GM12878 (cell line): ENCODE data around the gene MNAT1. TPM values are rescaled to one million over a fixed set of nuclear protein-coding genes. Genes with fewer than 3 reads are reported as not detected.

ENCODE experiments used
- ATAC-seq: fragments of 200-7000 bp; cut with Tn5 transposase; 3 replicates; pipeline ENCODE4 v1.9.1; 2020; ENCODE audit warnings: mild to moderate bottlenecking, moderate library complexity
- BruUV-seq: library from RNA; stranded (reverse); fragments of 400-500 nt; replicated peaks from 2 replicates; lab custom pipeline; 2021; lab: Mats Ljungman, UMichigan
- CTCF ChIA-PET: fragments of 300-600 bp; sonication (Branson Sonifier 250); formaldehyde crosslinking; extraction: SDS; loops from one replicate; lab custom pipeline; 2021; ENCODE audit warnings: inconsistent platforms; lab: Yijun Ruan, JAX
- POLR2A ChIA-PET: fragments of 350-600 bp; formaldehyde crosslinking; extraction: SDS; loops from one replicate; lab custom pipeline; 2021; ENCODE audit warnings: inconsistent platforms; lab: Charles Lee
- RAD21 ChIA-PET: fragments of 300-600 bp; sonication (Branson Sonifier 250); formaldehyde crosslinking; loops from one replicate; lab custom pipeline; 2023; ENCODE audit warnings: antibody characterized with exemption; ENCODE audit not compliant: unreplicated experiment; lab: Charles Lee
- SMC1A ChIA-PET: fragments of 300-600 bp; sonication (Branson Sonifier 250); formaldehyde crosslinking; loops from one replicate; lab custom pipeline; 2023; ENCODE audit not compliant: unreplicated experiment, uncharacterized antibody; lab: Charles Lee
- DNase-seq: peaks from one replicate; pipeline ENCODE4 v3.0.0-alpha.2; 2011; ENCODE audit warnings: low read depth, low spot score
- FAIRE-seq: peaks from 3 replicates; lab custom pipeline; 2011; peaks lifted over from hg19 to GRCh38; lab: Jason Lieb, UNC
- H2AFZ ChIP-seq: 2 replicates; pipeline ENCODE4 v1.6.0; 2011; ENCODE audit warnings: low read depth, low read length, control low read depth; ENCODE audit not compliant: control insufficient read depth
- H3K27ac ChIP-seq: 2 replicates; pipeline ENCODE4 v1.5.1; 2011; ENCODE audit warnings: control low read depth; ENCODE audit not compliant: control insufficient read depth, insufficient read depth
- H3K27me3 ChIP-seq, 2 experiments: replicated peaks in 1 of 2; 2 replicates each; pipeline versions ENCODE4 v1.6.0 to v1.6.1; 2011; ENCODE audit warnings: low read length in 1 of 2; ENCODE audit not compliant: control insufficient read depth in 2 of 2, insufficient read depth in 2 of 2
- H3K36me3 ChIP-seq, 2 experiments: 2 replicates each; pipeline ENCODE4 v1.5.1; 2011; ENCODE audit warnings: low read length in 1 of 2; ENCODE audit not compliant: control insufficient read depth in 2 of 2, insufficient read depth in 2 of 2
- H3K4me1 ChIP-seq: 2 replicates; pipeline ENCODE4 v1.6.1; 2011; ENCODE audit warnings: mild to moderate bottlenecking, low read length, moderate library complexity, mixed read lengths; ENCODE audit not compliant: control insufficient read depth, insufficient read depth
- H3K4me2 ChIP-seq: 2 replicates; pipeline ENCODE4 v1.6.0; 2011; ENCODE audit warnings: control low read depth; ENCODE audit not compliant: control insufficient read depth, insufficient read depth
- H3K4me3 ChIP-seq: fragments of 200-600 bp; sonication (generic); 2 replicates; pipeline ENCODE4 v1.5.1; 2016
- H3K79me2 ChIP-seq: 2 replicates; pipeline ENCODE4 v1.6.0; 2011; ENCODE audit warnings: low read length; ENCODE audit not compliant: control insufficient read depth, insufficient read depth
- H3K9ac ChIP-seq: 2 replicates; pipeline ENCODE4 v1.8.0; 2011; ENCODE audit warnings: low read length, control low read depth, mixed read lengths; ENCODE audit not compliant: control insufficient read depth, insufficient read depth
- H3K9me3 ChIP-seq: replicated peaks from 3 replicates; pipeline ENCODE4 v1.5.1; 2011; ENCODE audit warnings: mild to moderate bottlenecking, low read length; ENCODE audit not compliant: control insufficient read depth, insufficient read depth
- H4K20me1 ChIP-seq: 2 replicates; pipeline ENCODE4 v1.6.0; 2011; ENCODE audit not compliant: control insufficient read depth, insufficient read depth
- CHD1 ChIP-seq: IDR thresholded peaks from 2 replicates; pipeline ENCODE4 v1.6.1; 2012; ENCODE audit warnings: low read depth, low read length, improper control_type of control experiment
- CTCF ChIP-seq, 3 experiments: IDR thresholded peaks in 2 of 3; conservative IDR thresholded peaks in 1 of 3; 2 replicates each; pipeline ENCODE4 v1.5.1; 2011; ENCODE audit warnings: low read depth in 3 of 3, low read length in 3 of 3, mild to moderate bottlenecking in 3 of 3, control low read depth in 2 of 3, moderate library complexity in 2 of 3, inconsistent platforms in 1 of 3, mixed read lengths in 1 of 3; ENCODE audit not compliant: control insufficient read depth in 2 of 3, insufficient read depth in 1 of 3; ENCODE audit errors: extremely low read depth in 1 of 3
- ESRRA ChIP-seq: IDR thresholded peaks from 2 replicates; pipeline ENCODE4 v1.6.1; 2012; ENCODE audit warnings: mild to moderate bottlenecking, low read length, improper control_type of control experiment
- IKZF1 ChIP-seq: fragments of 450-650 bp; conservative IDR thresholded peaks from 2 replicates; pipeline ENCODE4 v1.6.1; 2017; ENCODE audit warnings: antibody characterized with exemption, mild to moderate bottlenecking
- MTA3 ChIP-seq: IDR thresholded peaks from 2 replicates; pipeline ENCODE4 v1.6.1; 2012; ENCODE audit warnings: low read length, inconsistent platforms, borderline replicate concordance
- MXI1 ChIP-seq: fragments of 150-350 bp; IDR thresholded peaks from 2 replicates; pipeline ENCODE4 v1.6.1; 2011; ENCODE audit warnings: low read depth, mild to moderate bottlenecking, inconsistent platforms, low read length, improper control_type of control experiment
- MYC ChIP-seq: IDR thresholded peaks from 2 replicates; pipeline ENCODE4 v1.6.1; 2011; ENCODE audit warnings: mild to moderate bottlenecking, low read length, moderate library complexity, inconsistent platforms; ENCODE audit not compliant: insufficient read depth, insufficient replicate concordance, insufficient read length, severe bottlenecking
- RFX5 ChIP-seq: IDR thresholded peaks from 2 replicates; pipeline ENCODE4 v1.6.1; 2011; ENCODE audit warnings: low read depth, low read length, improper control_type of control experiment
- SIN3A ChIP-seq: IDR thresholded peaks from 2 replicates; pipeline ENCODE4 v1.6.1; 2012; ENCODE audit warnings: low read depth, low read length, improper control_type of control experiment
- SIX5 ChIP-seq: IDR thresholded peaks from 2 replicates; pipeline ENCODE4 v1.6.1; 2011; ENCODE audit warnings: mild to moderate bottlenecking, low read depth, low read length, moderate library complexity; ENCODE audit not compliant: severe bottlenecking
- SP1 ChIP-seq: IDR thresholded peaks from one replicate; pipeline ENCODE4 v1.6.1; 2011; ENCODE audit warnings: low read depth, low read length
- SPI1 ChIP-seq: IDR thresholded peaks from 2 replicates; pipeline ENCODE4 v1.6.1; 2011; ENCODE audit warnings: low read depth, mild to moderate bottlenecking, low read length, moderate library complexity, borderline replicate concordance; ENCODE audit not compliant: insufficient read depth
- SUZ12 ChIP-seq: fragments of 200-600 bp; sonication (generic); IDR thresholded peaks from one replicate; pipeline ENCODE4 v1.6.1; 2018; ENCODE audit warnings: antibody characterized with exemption, mild to moderate bottlenecking; ENCODE audit not compliant: unreplicated experiment
- TAF1 ChIP-seq: IDR thresholded peaks from 2 replicates; pipeline ENCODE4 v1.6.1; 2011; ENCODE audit warnings: mild to moderate bottlenecking, low read depth, low read length, borderline replicate concordance
- TCF12 ChIP-seq: IDR thresholded peaks from 2 replicates; pipeline ENCODE4 v1.6.1; 2011; ENCODE audit warnings: low read depth, mild to moderate bottlenecking, low read length
- TCF7 ChIP-seq: IDR thresholded peaks from 2 replicates; pipeline ENCODE4 v1.6.1; 2014; ENCODE audit warnings: antibody characterized with exemption, borderline replicate concordance
- ZBTB33 ChIP-seq: fragments of 450-650 bp; IDR thresholded peaks from 2 replicates; pipeline ENCODE4 v1.6.1; 2017; ENCODE audit warnings: mild to moderate bottlenecking
- ZZZ3 ChIP-seq: IDR thresholded peaks from 2 replicates; pipeline ENCODE4 v1.6.1; 2011; ENCODE audit warnings: low read depth; ENCODE audit not compliant: control insufficient read depth, insufficient read length
- WGBS: methylation state at CpG from one replicate; pipeline ENCODE4 v1.1.6; 2016; ENCODE audit warnings: low lambda C conversion rate; ENCODE audit not compliant: insufficient replicate concordance, insufficient coverage; ENCODE audit errors: missing lambda C conversion rate; 5-methylcytosine and 5-hydroxymethylcytosine counted together
- in situ Hi-C: fragments of 300-500 bp; cut with MboI; formaldehyde crosslinking; loops from 9 replicates; pipeline ENCODE4 v1.14.3; 2018; ENCODE audit warnings: mixed read lengths
- intact Hi-C: fragments of 100-400 bp; cut with micrococcal nuclease; formaldehyde crosslinking; loops from one replicate; pipeline ENCODE4 v1.14.2; 2022; ENCODE audit not compliant: unreplicated experiment
- polyA plus RNA-seq, 11 experiments: library from polyadenylated mRNA; depleted of rRNA in 4 of 11; unstranded in 6 of 11; stranded (reverse) in 5 of 11; fragments of >200 nt; fragmentation: Nextera tagmentation in 4 of 11; fragmentation: Illumina TruSeq in 1 of 11; extraction: Ambion mirVana in 4 of 11; extraction: Trizol in 1 of 11; gene quantifications; 1 replicate in 1 of 11; 2 replicates in 10 of 11; pipeline versions ENCODE4 v1.2.1 to v1.2.3, GENCODE V29; 2011 to 2016; ENCODE audit warnings: inconsistent platforms in 2 of 11, missing spikeins in 2 of 11, low read depth in 1 of 11
- total RNA-seq, 4 experiments: library from RNA; depleted of rRNA in 3 of 4; stranded (reverse); fragments of >200 nt in 3 of 4; fragmentation: Illumina TruSeq in 1 of 4; extraction: Trizol in 1 of 4; gene quantifications; 2 replicates each; pipeline versions ENCODE4 v1.2.1 to v1.2.3, GENCODE V29; 2013 to 2021

The MNAT1 gene
- total and polyA plus RNA-seq, 10 of the 15 experiments (the other 5 are each of a cell fraction or from before 2014, with no cell fraction given): 26.5 to 67.4 (median 40.8) TPM

GRCh38 chr14:60736494-60736893, 1.9 kb downstream of the MNAT1 start:
- in situ Hi-C loops: no loop called here
- DNase-seq (no peak), ATAC-seq (no peak), FAIRE-seq (no peak)
- no peak overlapping the region for H3K4me2 ChIP-seq
- intact Hi-C loops: loop anchor here (10.0 kb wide), 1 partner anchor 288 kb away; no protein-coding TSS in a partner anchor
- no TSS peak for BruUV-seq
- no peaks in the 10 kb centered on the region for H3K27me3 ChIP-seq
- no peak overlapping the region for H3K27ac ChIP-seq
- no peaks in the 10 kb centered on the region for H3K9me3 ChIP-seq
- ChIA-PET POLR2A (no interaction called here), RAD21 (no interaction called here), SMC1A (interaction anchor here (0.9 to 2.1 kb wide), 5 partner anchors 8 to 243 kb away, joined by 3 to 8 read pairs (median 4); no protein-coding TSS in a partner anchor), CTCF (interaction anchor here (0.6 to 1.7 kb wide), 2 partner anchors 119 to 244 kb away, joined by 3 read pairs; partner anchors contain the start of genes SLC38A6 and TRMT5)
- H3K4me3 ChIP-seq: no peak overlapping the region
- no peaks in the 10 kb centered on the region for H3K4me1 ChIP-seq
- H3K36me3 ChIP-seq: no peaks in the 10 kb centered on the region
- TF ChIP-seq TAF1 (no peak), ZBTB33 (no peak), IKZF1 (no peak), MXI1 (no peak), ESRRA (no peak), TCF12 (no peak), MYC (no peak), SP1 (no peak), MTA3 (no peak), SUZ12 (no peak), SIX5 (no peak), CHD1 (no peak), RFX5 (no peak), ZZZ3 (no peak), CTCF (IDR thresholded peaks at IDR 0.05 in 2 of 3, conservative IDR thresholded peaks at IDR 0.05 in 1 of 3; ENCODE audit: control insufficient read depth in 2 of 3, extremely low read depth in 1 of 3, insufficient read depth in 1 of 3, low read depth in 3 of 3, low read length in 3 of 3) (no peak), SIN3A (no peak), TCF7 (no peak), SPI1 (no peak)
- H3K79me2 ChIP-seq: peaks cover 15% of the 10 kb centered on the region
- no peaks in the 10 kb centered on the region for H4K20me1 ChIP-seq
- no peak overlapping the region for H3K9ac ChIP-seq
- no peak overlapping the region for H2AFZ ChIP-seq
- 86% methylated on average over 4 of the region's 4 CpGs for WGBS
